T1000 (cell line): ENCODE results near the gene B4GAT1.
"Not testable (repeated sequence)": the region's sequence is repeated elsewhere in the genome, so short reads cannot be mapped to it uniquely, and the experiment has no call there.

Source experiments
- DNase-seq: peaks from one replicate; lab custom pipeline; 2025; ENCODE audit warnings: mixed read lengths; lab: John Stamatoyannopoulos, UW

The B4GAT1 gene

GRCh38 chr11:66322732-66323427 is 24.5 kb downstream of the B4GAT1 start:
- DNase-seq: no peak

DNA sequence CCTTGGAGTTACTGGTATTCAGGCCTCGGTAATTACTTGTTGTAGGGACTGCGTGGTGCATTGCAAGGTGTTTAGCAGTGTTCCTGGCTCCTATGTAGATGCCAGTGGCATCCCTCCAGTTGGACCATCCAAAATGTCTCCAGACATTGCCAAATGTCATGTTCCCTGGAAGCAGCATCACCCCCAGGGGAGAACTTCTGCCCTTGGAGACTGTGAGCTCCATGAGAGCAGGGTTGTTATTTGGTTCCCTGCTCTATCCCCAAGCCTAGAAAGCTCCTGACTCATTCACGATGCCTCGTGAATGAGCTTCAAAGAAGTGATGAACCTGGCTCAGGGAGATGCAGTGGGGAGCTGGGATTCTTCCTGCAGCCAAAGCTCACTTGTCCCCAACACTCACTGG is 25.8 kb downstream of the B4GAT1 start:
- DNase-seq: no peak

GRCh38 chr11:66320748-66321147 is 26.7 kb downstream of the B4GAT1 start:
- DNase-seq: not testable (repeated sequence)

DNA sequence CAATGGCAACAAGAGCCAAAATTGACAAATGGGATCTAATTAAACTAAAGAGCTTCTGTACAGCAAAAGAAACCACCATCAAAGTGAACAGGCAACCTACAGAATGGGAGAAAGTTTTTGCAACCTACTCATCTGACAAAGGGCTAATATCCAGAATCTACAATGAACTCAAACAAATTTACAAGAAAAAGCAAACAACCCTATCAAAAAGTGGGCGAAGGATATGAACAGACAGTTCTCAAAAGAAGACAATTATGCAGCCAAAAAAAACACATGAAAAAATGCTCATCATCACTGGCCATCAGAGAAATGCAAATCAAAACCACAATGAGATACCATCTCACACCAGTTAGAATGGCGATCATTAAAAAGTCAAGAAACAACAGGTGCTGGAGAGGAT is 27.1 kb downstream of the B4GAT1 start:
- not testable (repeated sequence) for DNase-seq

GRCh38 chr11:66318600-66318970 is 28.8 kb downstream of the B4GAT1 start:
- no peak for DNase-seq

DNA sequence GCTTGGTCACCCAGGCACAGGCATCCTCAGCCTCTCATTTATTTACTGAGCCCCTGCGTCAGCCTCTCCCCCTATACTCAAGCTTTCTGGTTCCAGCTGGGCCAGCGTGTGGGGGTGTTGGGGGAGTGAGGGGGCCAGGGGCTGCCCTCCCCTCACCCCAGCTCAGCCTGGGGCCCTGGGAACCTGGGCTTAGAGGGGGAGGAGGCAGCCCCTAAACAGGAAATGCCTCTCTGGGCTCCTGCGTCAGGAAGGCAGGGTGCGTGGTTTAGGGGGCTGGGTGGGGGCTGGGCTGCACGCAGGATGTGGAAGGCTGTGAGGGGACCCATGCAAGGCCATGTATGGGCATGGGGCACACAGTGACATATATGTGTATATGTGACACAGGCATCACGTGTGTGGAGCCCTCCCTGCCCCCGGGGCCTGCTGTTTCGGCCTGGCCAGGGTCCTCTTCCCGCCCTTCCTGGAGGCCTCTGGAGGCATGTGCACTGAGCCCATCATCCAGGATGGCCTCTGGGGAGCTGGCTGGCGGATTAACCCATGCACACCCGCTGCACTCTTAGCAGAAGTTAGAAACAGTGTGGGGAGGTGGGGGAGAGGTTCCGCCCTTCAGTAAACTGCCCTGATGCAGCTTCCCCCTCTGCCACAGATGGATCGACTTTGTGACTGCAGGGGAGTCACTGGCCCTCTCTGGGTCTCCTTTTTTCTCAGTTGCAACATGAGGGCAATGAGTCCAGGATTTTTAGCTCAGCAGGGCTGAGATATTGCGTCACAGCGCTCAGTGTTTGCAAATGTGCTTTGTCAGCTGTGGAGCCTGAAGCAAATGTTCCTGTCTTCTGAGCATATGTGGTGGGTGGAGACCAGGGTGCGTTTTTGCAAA is 29.5 kb downstream of the B4GAT1 start:
- DNase-seq: no peak

- DNase-seq: no peak
These were observed 30.1 kb downstream of the B4GAT1 start for GRCh38 chr11:66317322-66317722.

DNA sequence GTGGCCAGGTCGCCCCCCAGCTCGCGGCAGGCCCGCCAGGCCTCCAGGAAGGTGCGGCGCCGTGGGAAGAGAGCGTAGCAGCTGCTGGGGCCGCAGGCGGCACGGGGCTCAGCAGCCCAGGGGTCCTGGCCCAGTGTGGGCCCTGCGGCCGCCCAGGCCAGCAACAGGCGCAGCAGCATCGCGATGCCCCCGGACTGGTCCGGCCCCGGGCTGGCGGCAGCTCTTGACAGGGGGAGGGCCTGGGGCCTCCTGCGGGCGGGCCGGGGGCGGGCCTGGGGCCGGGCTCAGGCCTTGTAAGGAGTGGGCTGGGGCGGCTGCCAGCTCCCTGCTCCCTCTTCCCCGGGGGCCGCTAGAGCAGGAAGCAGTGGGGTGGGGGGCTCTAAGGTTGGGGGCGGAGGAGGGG is 30.6 kb downstream of the B4GAT1 start, which contains the start of gene CD248:
Gene CD248, minus strand, starts transcription at position 196 of the 403 bp plus-strand sequence. Its CDS starts 17 bp downstream, at position 179.
- no peak for DNase-seq

DNA sequence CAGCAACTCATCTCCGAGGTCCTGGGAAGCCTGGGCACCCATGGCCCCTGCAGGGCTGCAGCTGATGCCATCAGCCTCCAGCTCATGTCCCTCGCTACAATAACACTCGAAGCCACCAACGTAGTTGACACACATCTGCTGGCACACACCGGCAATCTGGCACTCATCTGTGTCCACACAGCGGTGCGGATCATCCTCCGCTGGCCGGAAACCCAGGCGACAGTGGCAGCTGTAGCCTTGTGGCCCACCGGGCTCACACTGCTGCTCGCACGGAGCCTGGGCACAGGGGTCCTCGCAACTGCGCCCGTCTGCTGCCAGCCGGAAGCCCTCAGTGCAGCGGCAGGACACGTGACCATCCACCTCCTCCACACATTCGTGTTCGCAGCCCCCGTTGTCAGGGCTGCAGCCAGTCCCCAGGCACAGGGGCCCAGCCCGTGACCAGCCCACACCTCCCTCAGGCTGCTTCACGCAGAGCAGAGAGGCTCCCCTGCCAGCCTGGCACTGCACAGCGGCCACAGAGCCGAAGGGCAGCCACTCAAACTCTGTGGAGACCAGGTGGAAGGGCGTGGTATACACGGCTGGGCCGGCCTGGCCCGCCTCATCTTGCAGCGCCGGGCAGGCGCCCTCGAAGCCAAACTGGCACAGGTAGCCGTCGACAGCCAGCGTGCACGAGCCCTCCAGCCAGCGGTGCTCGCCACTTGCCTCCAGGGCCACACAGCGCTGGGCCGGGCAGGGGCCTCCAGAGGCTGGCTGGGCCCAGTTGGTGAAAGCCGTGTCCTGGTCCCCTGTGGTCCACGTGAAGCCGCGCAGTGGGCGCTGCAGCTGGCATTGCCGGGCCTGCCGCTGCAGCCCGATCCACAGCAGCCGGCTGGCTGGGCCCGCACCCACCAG is 31.3 kb downstream of the B4GAT1 start:
- no peak for DNase-seq

GRCh38 chr11:66315498-66315885 is 31.9 kb downstream of the B4GAT1 start:
- no peak for DNase-seq

GRCh38 chr11:66314561-66315497 is 32.6 kb downstream of the B4GAT1 start:
- no peak for DNase-seq

DNA sequence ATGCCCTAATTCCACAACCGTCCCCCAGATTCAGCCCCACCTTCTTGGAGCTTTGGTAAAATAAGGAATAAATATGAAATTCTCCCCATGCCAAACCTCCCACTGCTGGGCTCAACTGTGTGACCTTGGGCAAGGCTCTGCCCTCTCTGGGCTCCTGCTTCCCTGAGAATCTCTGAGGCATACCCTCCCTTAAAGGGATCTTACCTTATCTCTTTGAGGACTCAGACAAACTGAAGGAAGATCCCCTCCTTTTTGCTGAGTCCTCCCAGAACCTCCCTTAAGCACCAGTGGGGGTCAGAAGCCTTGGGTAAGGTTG is 33.3 kb downstream of the B4GAT1 start:
- no peak for DNase-seq

- DNase-seq: no peak
These were observed 33.9 kb downstream of the B4GAT1 start for GRCh38 chr11:66313321-66314185.

GRCh38 chr11:66312549-66313320 is 34.7 kb downstream of the B4GAT1 start:
- peak; percentile 99 for DNase-seq

- DNase-seq: peak; percentile 95
These were observed 35.4 kb downstream of the B4GAT1 start for GRCh38 chr11:66311965-66312548.

GRCh38 chr11:66311470-66311964 is 35.9 kb downstream of the B4GAT1 start:
- DNase-seq: no peak

DNA sequence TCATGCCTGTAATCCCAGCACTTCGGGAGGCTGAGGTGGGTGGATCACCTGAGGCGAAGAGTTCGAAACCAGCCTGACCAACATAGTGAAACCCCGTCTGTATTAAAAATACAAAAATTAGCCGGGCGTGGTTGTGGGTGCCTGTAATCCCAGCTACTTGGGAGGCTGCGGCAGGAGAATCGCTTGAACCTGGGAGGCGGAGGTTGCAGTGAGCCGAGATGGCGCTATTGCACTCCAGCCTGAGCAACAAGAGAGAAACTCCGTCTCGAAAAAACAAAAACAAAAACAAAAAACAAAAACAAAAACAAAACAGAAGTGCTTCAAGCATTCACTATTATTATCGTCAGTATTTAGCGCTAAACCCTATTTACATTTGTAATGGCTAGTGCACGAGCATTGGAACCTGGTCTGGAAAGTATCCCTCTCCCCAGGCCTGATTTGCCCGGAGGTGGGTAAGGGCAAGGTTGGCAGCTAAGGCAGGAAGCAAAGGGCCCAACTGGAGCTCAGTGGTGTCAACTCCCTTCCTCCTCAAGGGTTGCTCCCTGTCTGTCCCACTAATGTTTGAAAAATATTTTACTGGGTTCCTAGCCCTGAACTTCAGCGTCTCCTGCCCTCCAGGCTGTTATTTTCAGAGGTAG is 36.5 kb downstream of the B4GAT1 start:
- not testable (repeated sequence) for DNase-seq

DNA sequence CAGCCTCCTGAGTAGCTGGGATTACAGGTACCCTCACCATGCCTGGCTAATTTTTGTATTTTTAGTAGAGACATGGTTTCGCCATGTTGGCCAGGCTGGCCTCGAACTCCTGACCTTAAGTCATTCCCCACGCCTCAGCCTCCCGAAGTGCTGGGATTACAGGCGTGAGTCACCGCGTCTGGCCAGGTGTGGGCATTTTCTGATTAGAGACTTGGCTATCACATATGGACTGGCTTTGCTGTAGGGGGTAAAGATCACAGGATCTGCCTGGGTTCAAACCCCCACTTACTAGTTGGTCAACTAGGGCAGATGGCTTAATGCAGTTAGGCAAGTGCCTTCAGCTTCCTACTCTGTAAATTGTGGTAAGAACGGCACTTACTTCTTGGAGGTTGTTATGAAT is 37.1 kb downstream of the B4GAT1 start:
- no peak for DNase-seq
